Karpas-422 (cell line): Measurements from ENCODE around the gene TGFBR3L. TPM values are rescaled to one million over a fixed set of nuclear protein-coding genes. Genes with fewer than 3 reads are reported as not detected.

ENCODE experiments used
- DNase-seq: peaks from one replicate; pipeline ENCODE4 v3.0.0-alpha.2; 2015
- H2AFZ ChIP-seq: fragments of 200-600 bp; sonication (generic); 2 replicates; pipeline ENCODE4 v1.6.1; 2014; ENCODE audit warnings: antibody characterized with exemption, low read length, mixed read lengths
- H3K27ac ChIP-seq: fragments of 200-600 bp; sonication (generic); 2 replicates; pipeline ENCODE4 v1.5.1; 2014; ENCODE audit warnings: mild to moderate bottlenecking, low read length, moderate library complexity
- H3K27me3 ChIP-seq: fragments of 200-600 bp; sonication (generic); 2 replicates; pipeline ENCODE4 v1.6.1; 2014; ENCODE audit warnings: low read length, mixed read lengths
- H3K36me3 ChIP-seq: fragments of 200-600 bp; sonication (generic); 2 replicates; pipeline ENCODE4 v1.6.1; 2014; ENCODE audit warnings: low read length, mixed read lengths; ENCODE audit not compliant: insufficient read depth
- H3K4me1 ChIP-seq: fragments of 200-600 bp; sonication (generic); 2 replicates; pipeline ENCODE4 v1.6.1; 2014; ENCODE audit warnings: mild to moderate bottlenecking, low read length, mixed read lengths
- H3K4me2 ChIP-seq: fragments of 200-600 bp; sonication (generic); 2 replicates; pipeline ENCODE4 v1.6.1; 2014; ENCODE audit warnings: low read length, low read depth, mild to moderate bottlenecking; ENCODE audit not compliant: poor library complexity, severe bottlenecking
- H3K4me3 ChIP-seq: fragments of 200-600 bp; sonication (generic); 2 replicates; pipeline ENCODE4 v1.5.1; 2014; ENCODE audit warnings: mild to moderate bottlenecking, antibody characterized with exemption, low read length, mixed read lengths
- H3K79me2 ChIP-seq: fragments of 200-600 bp; sonication (generic); 2 replicates; pipeline ENCODE4 v1.6.1; 2014; ENCODE audit warnings: mild to moderate bottlenecking, low read length, mixed read lengths
- H3K9ac ChIP-seq: fragments of 200-600 bp; sonication (generic); 2 replicates; pipeline ENCODE4 v1.6.0; 2014; ENCODE audit warnings: low read length
- H3K9me2 ChIP-seq: fragments of 200-600 bp; sonication (generic), shearing (Covaris generic); replicated peaks from 2 replicates; pipeline ENCODE4 v1.6.0; 2014; ENCODE audit warnings: mild to moderate bottlenecking, low read length, moderate library complexity; ENCODE audit not compliant: insufficient read depth
- H3K9me3 ChIP-seq: fragments of 300-700, 200-600 bp; sonication (generic); 2 replicates; pipeline ENCODE4 v1.6.1; 2014; ENCODE audit warnings: low read length, mixed read lengths
- H4K20me1 ChIP-seq: fragments of 200-600 bp; sonication (generic); 2 replicates; pipeline ENCODE4 v1.6.1; 2014; ENCODE audit warnings: mild to moderate bottlenecking, antibody characterized with exemption, low read length, low read depth; ENCODE audit not compliant: insufficient read depth
- total RNA-seq: library from RNA; depleted of rRNA; stranded (reverse); fragments of >200 nt; shearing (Covaris generic); gene quantifications from 2 replicates; pipeline ENCODE4 v1.2.3, GENCODE V29; 2014; ENCODE audit warnings: low replicate concordance; rRNA removed

The TGFBR3L gene
- total RNA-seq, 1 experiment from 2014 or later, result not detected

GRCh38 chr19:7965921-7966665 lies 51.5 kb downstream of the TGFBR3L start:
- Histone ChIP-seq H3K4me2 (no peak overlapping the region), H3K4me1 (no peaks in the 10 kb centered on the region), H3K9me3 (no peaks in the 10 kb centered on the region), H3K27me3 (no peaks in the 10 kb centered on the region), H3K4me3 (no peak overlapping the region), H3K36me3 (peaks cover 27% of the 10 kb centered on the region; the same call in 1 of the 2 replicates), H3K27ac (no peak overlapping the region), H3K79me2 (no peaks in the 10 kb centered on the region), H3K9me2 (no peaks in the 10 kb centered on the region), H2AFZ (no peak overlapping the region), H3K9ac (no peak overlapping the region), H4K20me1 (0 out of 2 replicates have a peak, but pooled peaks cover 8% of the 10 kb centered on the region)
- DNase-seq, result no peak

- no peak overlapping the region for H2AFZ ChIP-seq
- no peaks in the 10 kb centered on the region for H3K27me3 ChIP-seq
- H3K4me3 ChIP-seq, result no peak overlapping the region
- 0 out of 2 replicates have a peak, but pooled peaks cover 4% of the 10 kb centered on the region for H4K20me1 ChIP-seq
- H3K4me2 ChIP-seq, result no peak overlapping the region
- H3K9me3 ChIP-seq, result no peaks in the 10 kb centered on the region
- H3K79me2 ChIP-seq, result no peaks in the 10 kb centered on the region
- peaks cover 14% of the 10 kb centered on the region; the same call in 1 of the 2 replicates for H3K36me3 ChIP-seq
- no peak for DNase-seq
- no peaks in the 10 kb centered on the region for H3K9me2 ChIP-seq
- H3K4me1 ChIP-seq, result no peaks in the 10 kb centered on the region
- H3K27ac ChIP-seq, result no peak overlapping the region
- no peak overlapping the region for H3K9ac ChIP-seq
These were observed 53.6 kb downstream of the TGFBR3L start for GRCh38 chr19:7968008-7968795.

Other genes starting within 250 kb of the TGFBR3L start
- not detected in 2 replicates for gene RETN, start 245.8 kb upstream of the TGFBR3L start, total RNA-seq
- not detected in 2 replicates for gene MCEMP1, start 237.7 kb upstream of the TGFBR3L start, total RNA-seq
- 52.1 and 116 TPM in 2 replicates for gene TRAPPC5, start 234.0 kb upstream of the TGFBR3L start, total RNA-seq
- 0.14 TPM in 1 of 2 replicates, not detected in the other for gene FCER2, start 212.7 kb upstream of the TGFBR3L start, total RNA-seq
- not detected in 2 replicates for gene CLEC4G, start 182.7 kb upstream of the TGFBR3L start, total RNA-seq
- gene CD209, start 167.3 kb upstream of the TGFBR3L start, total RNA-seq, result not detected in 2 replicates
- not detected in 2 replicates for gene CLEC4M, start 151.6 kb upstream of the TGFBR3L start, total RNA-seq
- 6.0 and 8.9 TPM in 2 replicates for gene EVI5L, start 84.6 kb upstream of the TGFBR3L start, total RNA-seq
- gene PRR36, start 40.4 kb upstream of the TGFBR3L start, total RNA-seq, result not detected in 2 replicates
- not detected in 2 replicates for gene LRRC8E, start 26.3 kb upstream of the TGFBR3L start, total RNA-seq
- gene MAP2K7, start 11.0 kb upstream of the TGFBR3L start, total RNA-seq, result 10.4 and 14.4 TPM in 2 replicates
- gene SNAPC2, start 5.5 kb downstream of the TGFBR3L start, total RNA-seq, result 9.8 and 22.0 TPM in 2 replicates
- gene CTXN1, start 11.3 kb downstream of the TGFBR3L start, total RNA-seq, result 0.18 TPM in 1 of 2 replicates, not detected in the other
- gene TIMM44, start 28.8 kb downstream of the TGFBR3L start, total RNA-seq, result 43.7 and 53.1 TPM in 2 replicates
- 48.7 and 50.0 TPM in 2 replicates for gene ELAVL1, start 90.8 kb downstream of the TGFBR3L start, total RNA-seq
- gene CCL25, start 137.9 kb downstream of the TGFBR3L start, total RNA-seq, result not detected in 2 replicates
- not detected in 2 replicates for gene FBN3, start 234.8 kb downstream of the TGFBR3L start, total RNA-seq